K562 (cell line): Measurements from ENCODE around the gene C11orf98. TPM values are rescaled to one million over a fixed set of nuclear protein-coding genes. Genes with fewer than 3 reads are reported as not detected.

Experiments used
- ATAC-seq: fragments of 200-7000 bp; cut with Tn5 transposase; 3 replicates; pipeline ENCODE4 v1.9.1; 2020; ENCODE audit warnings: moderate library complexity
- BruUV-seq: library from RNA; stranded (reverse); fragments of 400-500 nt; replicated peaks from 2 replicates; lab custom pipeline; 2021; lab: Mats Ljungman, UMichigan
- CTCF ChIA-PET: fragments of 300-600 bp; formaldehyde crosslinking; extraction: SDS; loops from one replicate; lab custom pipeline; 2021; ENCODE audit warnings: low intra/inter-chr PET ratio; lab: Yijun Ruan, JAX
- POLR2A ChIA-PET: fragments of 300-600, 350-650 bp; sonication (Branson Sonifier 250); formaldehyde crosslinking; extraction: SDS; loops from one replicate; lab custom pipeline; 2021; ENCODE audit warnings: antibody characterized with exemption, inconsistent platforms; lab: Yijun Ruan, JAX
- DNase-seq, 4 experiments: peaks; one replicate each; pipeline versions ENCODE4 v3.0.0 to v3.0.0-alpha.2; 2011 to 2018; ENCODE audit warnings: low spot score in 3 of 4, mixed read lengths in 3 of 4; ENCODE audit errors: extremely low read depth in 1 of 4
- FAIRE-seq: peaks from 2 replicates; lab custom pipeline; 2011; peaks lifted over from hg19 to GRCh38; lab: Jason Lieb, UNC
- H2AFZ ChIP-seq: 2 replicates; pipeline ENCODE4 v1.6.0; 2011; ENCODE audit warnings: low read depth, low read length, control low read depth, inconsistent platforms
- H3K27ac ChIP-seq: fragments of 200-600 bp; 3 replicates; pipeline ENCODE4 v1.8.0; 2011; ENCODE audit warnings: low read depth, mild to moderate bottlenecking, control low read depth, inconsistent platforms, low read length, moderate library complexity, mixed read lengths; ENCODE audit errors: extremely low read depth
- H3K27me3 ChIP-seq, 2 experiments: fragments of 300-600 bp in 1 of 2; 2 replicates in 1 of 2; 3 replicates in 1 of 2; pipeline versions ENCODE4 v1.6.0 to v1.8.0; 2011; ENCODE audit warnings: inconsistent platforms in 2 of 2, low read length in 2 of 2, mild to moderate bottlenecking in 1 of 2, mixed read lengths in 1 of 2, moderate library complexity in 1 of 2; ENCODE audit not compliant: control insufficient read depth in 2 of 2, insufficient read depth in 2 of 2
- H3K36me3 ChIP-seq: fragments of 300-600 bp; 3 replicates; pipeline ENCODE4 v1.8.0; 2011; ENCODE audit warnings: mild to moderate bottlenecking, low read length, inconsistent platforms; ENCODE audit not compliant: control insufficient read depth, insufficient read depth
- H3K4me1 ChIP-seq, 2 experiments: fragments of 200-600 bp in 1 of 2; replicated peaks in 1 of 2; 2 replicates in 1 of 2; 3 replicates in 1 of 2; pipeline versions ENCODE4 v1.5.1 to v1.8.0; 2011; ENCODE audit warnings: inconsistent platforms in 2 of 2, low read length in 2 of 2, mild to moderate bottlenecking in 1 of 2, mixed read lengths in 1 of 2, moderate library complexity in 1 of 2; ENCODE audit not compliant: control insufficient read depth in 2 of 2, insufficient read depth in 2 of 2
- H3K4me2 ChIP-seq: 2 replicates; pipeline ENCODE4 v1.6.1; 2011; ENCODE audit warnings: low read length, control low read depth, inconsistent platforms, mixed read lengths; ENCODE audit not compliant: insufficient read depth
- H3K4me3 ChIP-seq: fragments of 200-600 bp; sonication (generic), shearing (Covaris generic); 2 replicates; pipeline ENCODE4 v1.5.1; 2016; ENCODE audit warnings: control low read depth, inconsistent platforms
- H3K79me2 ChIP-seq: fragments of 200-600 bp; 3 replicates; pipeline ENCODE4 v1.8.0; 2011; ENCODE audit warnings: low read length, inconsistent platforms; ENCODE audit not compliant: control insufficient read depth, insufficient read depth
- H3K9ac ChIP-seq, 2 experiments: 2 replicates each; pipeline versions ENCODE4 v1.6.0 to v1.6.1; 2011; ENCODE audit warnings: low read depth in 2 of 2, low read length in 2 of 2, control low read depth in 1 of 2, inconsistent platforms in 1 of 2, mild to moderate bottlenecking in 1 of 2, mixed read lengths in 1 of 2; ENCODE audit not compliant: insufficient read depth in 1 of 2
- H3K9me1 ChIP-seq: one replicate; pipeline ENCODE4 v1.6.0; 2011; ENCODE audit warnings: inconsistent platforms, mild to moderate bottlenecking, low read length, moderate library complexity; ENCODE audit not compliant: control insufficient read depth, insufficient read depth
- H3K9me3 ChIP-seq: replicated peaks from 2 replicates; pipeline ENCODE4 v1.5.1; 2011; ENCODE audit warnings: low read depth, low read length, inconsistent platforms; ENCODE audit not compliant: control insufficient read depth, insufficient read depth
- H4K20me1 ChIP-seq: replicated peaks from 2 replicates; pipeline ENCODE4 v1.6.1; 2011; ENCODE audit warnings: low read length, inconsistent platforms, mixed read lengths; ENCODE audit not compliant: control insufficient read depth, insufficient read depth
- ATF7 ChIP-seq: fragments of 450-650 bp; IDR thresholded peaks from 2 replicates; pipeline ENCODE4 v1.7.1; 2014; ENCODE audit warnings: mild to moderate bottlenecking, moderate library complexity
- PHTF2 ChIP-seq: fragments of 250-450 bp; sonication (Bioruptor Pico); IDR thresholded peaks from 2 replicates; pipeline ENCODE4 v1.5.0; 2021; ENCODE audit warnings: mild to moderate bottlenecking
- POLR2G ChIP-seq: fragments of 200-400 bp; formaldehyde crosslinking; IDR thresholded peaks from 2 replicates; pipeline ENCODE4 v1.6.1; 2017; ENCODE audit warnings: low read depth, mild to moderate bottlenecking, antibody characterized with exemption, low read length, moderate library complexity
- RBFOX2 ChIP-seq: fragments of 200-400 bp; formaldehyde crosslinking; IDR thresholded peaks from 2 replicates; pipeline ENCODE4 v1.6.1; 2017; ENCODE audit warnings: low read depth, mild to moderate bottlenecking, low read length, moderate library complexity
- SMAD1 ChIP-seq: fragments of 150-350 bp; IDR thresholded peaks from 2 replicates; pipeline ENCODE4 v1.6.1; 2014; ENCODE audit warnings: low read length, low read depth; ENCODE audit not compliant: partially characterized antibody
- TAF1 ChIP-seq: IDR thresholded peaks from 2 replicates; pipeline ENCODE4 v1.6.1; 2011; ENCODE audit warnings: mild to moderate bottlenecking, low read length, moderate library complexity; ENCODE audit not compliant: insufficient read depth, control insufficient read depth, severe bottlenecking; ENCODE audit errors: extremely low read depth
- WGBS: fragments of 100-300 bp; shearing (Covaris generic); methylation state at CpG from one replicate; pipeline ENCODE4 v1.1.6; 2016; ENCODE audit warnings: low coverage, mixed read lengths; ENCODE audit not compliant: insufficient coverage; ENCODE audit errors: missing lambda C conversion rate; 5-methylcytosine and 5-hydroxymethylcytosine counted together
- in situ Hi-C: fragments of 300-500 bp; cut with MboI; formaldehyde crosslinking; loops from 4 replicates; pipeline ENCODE4 v1.15.0; 2018; ENCODE audit warnings: inconsistent platforms, mixed read lengths
- intact Hi-C: fragments of 100-400 bp; cut with micrococcal nuclease; formaldehyde crosslinking; loops from 2 replicates; pipeline ENCODE4 v1.14.2; 2022
- polyA plus RNA-seq, 8 experiments: library from polyadenylated mRNA; depleted of rRNA in 4 of 8; stranded (reverse) in 5 of 8; unstranded in 3 of 8; fragments of >200 nt; fragmentation: Nextera tagmentation in 2 of 8; fragmentation: Illumina TruSeq in 1 of 8; extraction: Ambion mirVana in 2 of 8; extraction: Trizol in 1 of 8; gene quantifications; 2 replicates each; pipeline versions ENCODE4 v1.2.1 to v1.2.3, GENCODE V29; 2011 to 2014; ENCODE audit warnings: inconsistent platforms in 1 of 8, missing spikeins in 1 of 8
- total RNA-seq, 7 experiments: library from RNA; depleted of rRNA in 6 of 7; stranded (reverse); fragments of >200 nt in 6 of 7; fragmentation: Illumina TruSeq in 2 of 7; extraction: Trizol in 2 of 7; gene quantifications; 2 replicates each; pipeline versions ENCODE4 v1.2.1 to v1.2.3, GENCODE V29; 2011 to 2021; ENCODE audit warnings: low replicate concordance in 1 of 7
- TF ChIP-seq, protein P1 (sequence below): fragments of 450-650 bp; IDR thresholded peaks from 2 replicates; pipeline ENCODE4 v1.7.1; 2018; ENCODE audit warnings: mild to moderate bottlenecking, low read depth; ENCODE audit not compliant: partially characterized antibody

C11orf98 gene
- total and polyA plus RNA-seq, 9 of the 15 experiments (the other 6 are each of a cell fraction or from before 2014, with no cell fraction given), result 103 to 352 (median 218) TPM

GRCh38 chr11:62648967-62649364 is 16.0 kb downstream of the C11orf98 start (continued):
- TF ChIP-seq, protein P1, sequence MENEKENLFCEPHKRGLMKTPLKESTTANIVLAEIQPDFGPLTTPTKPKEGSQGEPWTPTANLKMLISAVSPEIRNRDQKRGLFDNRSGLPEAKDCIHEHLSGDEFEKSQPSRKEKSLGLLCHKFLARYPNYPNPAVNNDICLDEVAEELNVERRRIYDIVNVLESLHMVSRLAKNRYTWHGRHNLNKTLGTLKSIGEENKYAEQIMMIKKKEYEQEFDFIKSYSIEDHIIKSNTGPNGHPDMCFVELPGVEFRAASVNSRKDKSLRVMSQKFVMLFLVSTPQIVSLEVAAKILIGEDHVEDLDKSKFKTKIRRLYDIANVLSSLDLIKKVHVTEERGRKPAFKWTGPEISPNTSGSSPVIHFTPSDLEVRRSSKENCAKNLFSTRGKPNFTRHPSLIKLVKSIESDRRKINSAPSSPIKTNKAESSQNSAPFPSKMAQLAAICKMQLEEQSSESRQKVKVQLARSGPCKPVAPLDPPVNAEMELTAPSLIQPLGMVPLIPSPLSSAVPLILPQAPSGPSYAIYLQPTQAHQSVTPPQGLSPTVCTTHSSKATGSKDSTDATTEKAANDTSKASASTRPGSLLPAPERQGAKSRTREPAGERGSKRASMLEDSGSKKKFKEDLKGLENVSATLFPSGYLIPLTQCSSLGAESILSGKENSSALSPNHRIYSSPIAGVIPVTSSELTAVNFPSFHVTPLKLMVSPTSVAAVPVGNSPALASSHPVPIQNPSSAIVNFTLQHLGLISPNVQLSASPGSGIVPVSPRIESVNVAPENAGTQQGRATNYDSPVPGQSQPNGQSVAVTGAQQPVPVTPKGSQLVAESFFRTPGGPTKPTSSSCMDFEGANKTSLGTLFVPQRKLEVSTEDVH, result no peak
- TF ChIP-seq ATF7 (no peak), SMAD1 (no peak)

- no peaks in the 10 kb centered on the region for H3K9me3 ChIP-seq
- CTCF ChIA-PET, result no interaction called here
- H3K4me3 ChIP-seq, result no peak overlapping the region
- H3K9ac ChIP-seq, result peak overlapping the region in 1 of 2 experiments; percentile 85; a peak in 2 of 4 replicates
- H3K79me2 ChIP-seq, result peaks cover 65% of the 10 kb centered on the region
- POLR2A ChIA-PET, result interaction anchor here (0.6 to 2.8 kb wide), 11 partner anchors 9 to 1042 kb away, joined by 3 to 40 read pairs (median 3); partner anchors contain the start of genes C11orf98, CSKMT, LBHD1 and TUT1
- peaks cover 20% of the 10 kb centered on the region for H4K20me1 ChIP-seq
- H3K27me3 ChIP-seq, result no peaks in the 10 kb centered on the region
- no TSS peak for BruUV-seq
- peaks cover 63% of the 10 kb centered on the region for H3K36me3 ChIP-seq
- peaks cover 15 to 43% of the 10 kb centered on the region in 2 experiments for H3K4me1 ChIP-seq
- in situ Hi-C loops, result no loop called here
- no peak for ATAC-seq
- FAIRE-seq, result no peak
- no peak overlapping the region for H3K27ac ChIP-seq
- no peak for DNase-seq
- H3K9me1 ChIP-seq, result no peaks in the 10 kb centered on the region
- WGBS, result 92% methylated on average over 21 of the region's 24 CpGs
- no peak overlapping the region for H2AFZ ChIP-seq
- H3K4me2 ChIP-seq, result no peak overlapping the region
- intact Hi-C loops, result no loop called here
- TF ChIP-seq TAF1, result no peak
- no peak for TF ChIP-seq PHTF2 (CRISPR knock-in tag)
- TF ChIP-seq POLR2G, result 0 out of 2 replicates have a peak, but pooled peaks have one; percentile 35
- TF ChIP-seq RBFOX2, result peak; percentile 49
Measured at GRCh38 chr11:62648185-62648966, 16.6 kb downstream of the C11orf98 start.
